Peyer's patch (tissue), 4 donors: Measurements from ENCODE around the gene IMPDH1. TPM values are rescaled to one million over a fixed set of nuclear protein-coding genes. Genes with fewer than 3 reads are reported as not detected.

Source experiments
- DNase-seq, 3 donors: peaks; one replicate each; pipeline ENCODE4 v3.0.0-alpha.2; 2017 to 2019
- H3K27ac ChIP-seq, 4 donors: fragments of 200-600 bp; sonication (generic); one replicate each; pipeline ENCODE4 v1.5.1; 2016 to 2019
- H3K27me3 ChIP-seq, 2 donors: fragments of 200-600 bp; sonication (generic); one replicate each; pipeline ENCODE4 v1.5.1; 2019
- H3K36me3 ChIP-seq, 3 donors: fragments of 200-600 bp; sonication (generic); one replicate each; pipeline ENCODE4 v1.5.1; 2016 to 2019
- H3K4me1 ChIP-seq, 4 donors: fragments of 200-600 bp; sonication (generic); one replicate each; pipeline ENCODE4 v1.5.1; 2016 to 2019
- H3K4me3 ChIP-seq, 4 donors: fragments of 200-600 bp; sonication (generic); 1 replicate in 3 of 4; 2 replicates in 1 of 4; pipeline ENCODE4 v1.5.1; 2016 to 2019; ENCODE audit warnings: mild to moderate bottlenecking in 1 of 4
- H3K9me3 ChIP-seq, 4 donors: fragments of 200-600 bp; sonication (generic); one replicate each; pipeline ENCODE4 v1.5.1; 2016 to 2019; ENCODE audit warnings: mild to moderate bottlenecking in 1 of 4
- POLR2A ChIP-seq, 2 donors: fragments of 450-650 bp; IDR thresholded peaks; one replicate each; pipeline ENCODE4 v1.5.1; 2017; ENCODE audit warnings: antibody characterized with exemption in 2 of 2, mild to moderate bottlenecking in 2 of 2, moderate library complexity in 2 of 2
- total RNA-seq, 4 donors: library from RNA; depleted of rRNA; stranded (reverse); fragments of >200 nt; gene quantifications; one replicate each; pipeline ENCODE4 v1.1.0, GENCODE V29; 2016
- TF ChIP-seq, protein P1 (sequence below), 6 experiments: fragments of 450-650 bp in 4 of 6; fragments of 200-600 bp in 2 of 6; sonication (generic) in 1 of 6; IDR thresholded peaks; one replicate each; pipeline ENCODE4 v1.5.1; 2017 to 2019; ENCODE audit warnings: antibody characterized with exemption in 6 of 6, mild to moderate bottlenecking in 3 of 6, moderate library complexity in 1 of 6

The IMPDH1 gene
- total RNA-seq, 4 donors from 2014 or later, result 7.9 to 45.4 (median 14.8) TPM

DNA sequence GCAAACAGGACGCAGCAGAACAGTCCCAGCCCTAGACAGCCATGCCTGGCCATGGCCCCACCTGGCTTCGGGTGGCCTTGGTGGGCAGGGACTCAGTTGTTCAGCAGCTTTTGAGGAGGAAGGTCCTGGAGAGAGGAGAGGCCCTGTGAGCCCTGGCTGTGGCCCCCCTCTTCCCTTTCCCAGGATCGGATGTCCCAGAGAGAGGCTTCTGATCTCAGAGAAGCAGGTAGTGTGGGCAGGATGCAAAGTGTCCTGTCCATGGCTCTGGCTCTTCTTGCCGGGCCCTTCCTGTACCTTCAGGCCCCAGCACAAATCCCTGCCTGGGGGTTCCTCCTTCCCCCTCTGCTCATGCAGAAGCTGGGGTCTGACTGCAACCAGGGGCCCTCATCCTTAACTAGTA is 49.8 kb downstream of the IMPDH1 start:
- no peak for DNase-seq
- peaks cover 0 to 14% (median 5%) of the 10 kb centered on the region in 4 donors for H3K4me1 ChIP-seq
- no peaks in the 10 kb centered on the region for H3K36me3 ChIP-seq
- TF ChIP-seq POLR2A (IDR thresholded peaks at IDR 0.05), result no peak
- TF ChIP-seq, protein P1, sequence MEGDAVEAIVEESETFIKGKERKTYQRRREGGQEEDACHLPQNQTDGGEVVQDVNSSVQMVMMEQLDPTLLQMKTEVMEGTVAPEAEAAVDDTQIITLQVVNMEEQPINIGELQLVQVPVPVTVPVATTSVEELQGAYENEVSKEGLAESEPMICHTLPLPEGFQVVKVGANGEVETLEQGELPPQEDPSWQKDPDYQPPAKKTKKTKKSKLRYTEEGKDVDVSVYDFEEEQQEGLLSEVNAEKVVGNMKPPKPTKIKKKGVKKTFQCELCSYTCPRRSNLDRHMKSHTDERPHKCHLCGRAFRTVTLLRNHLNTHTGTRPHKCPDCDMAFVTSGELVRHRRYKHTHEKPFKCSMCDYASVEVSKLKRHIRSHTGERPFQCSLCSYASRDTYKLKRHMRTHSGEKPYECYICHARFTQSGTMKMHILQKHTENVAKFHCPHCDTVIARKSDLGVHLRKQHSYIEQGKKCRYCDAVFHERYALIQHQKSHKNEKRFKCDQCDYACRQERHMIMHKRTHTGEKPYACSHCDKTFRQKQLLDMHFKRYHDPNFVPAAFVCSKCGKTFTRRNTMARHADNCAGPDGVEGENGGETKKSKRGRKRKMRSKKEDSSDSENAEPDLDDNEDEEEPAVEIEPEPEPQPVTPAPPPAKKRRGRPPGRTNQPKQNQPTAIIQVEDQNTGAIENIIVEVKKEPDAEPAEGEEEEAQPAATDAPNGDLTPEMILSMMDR (IDR thresholded peaks at IDR 0.05), result no peak
- H3K27me3 ChIP-seq, result peaks cover 0 to 6% of the 10 kb centered on the region in 2 donors
- no peak overlapping the region for H3K4me3 ChIP-seq
- H3K9me3 ChIP-seq, result no peaks in the 10 kb centered on the region
- no peak overlapping the region for H3K27ac ChIP-seq

DNA sequence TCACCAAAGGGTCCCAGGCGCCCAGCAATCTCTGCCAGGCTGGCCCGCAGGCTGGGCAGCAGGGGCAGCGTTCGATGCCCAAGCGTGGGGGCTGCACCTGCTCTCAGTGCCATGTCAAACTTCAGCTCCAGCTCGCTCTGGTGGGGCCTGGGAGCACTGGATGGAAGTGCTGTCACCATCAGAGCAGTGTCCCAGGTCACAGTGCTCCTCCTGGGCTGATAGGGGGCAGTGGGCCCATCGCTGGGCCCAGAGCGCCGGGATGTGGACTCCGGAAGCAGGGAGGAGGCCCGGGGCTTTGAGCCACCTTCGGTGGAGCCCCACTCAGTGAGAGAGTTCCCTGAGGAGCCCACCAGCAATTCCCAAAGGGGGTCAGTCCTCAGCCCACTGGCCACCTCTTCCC is 50.4 kb downstream of the IMPDH1 start:
- Histone ChIP-seq H3K27ac (no peak overlapping the region), H3K4me1 (peaks cover 0 to 14% (median 5%) of the 10 kb centered on the region in 4 donors), H3K4me3 (no peak overlapping the region), H3K27me3 (peaks cover 0 to 6% of the 10 kb centered on the region in 2 donors), H3K36me3 (no peaks in the 10 kb centered on the region), H3K9me3 (no peaks in the 10 kb centered on the region)
- TF ChIP-seq, protein P1 (IDR thresholded peaks at IDR 0.05), result no peak
- TF ChIP-seq POLR2A (IDR thresholded peaks at IDR 0.05), result no peak
- DNase-seq, result no peak

DNA sequence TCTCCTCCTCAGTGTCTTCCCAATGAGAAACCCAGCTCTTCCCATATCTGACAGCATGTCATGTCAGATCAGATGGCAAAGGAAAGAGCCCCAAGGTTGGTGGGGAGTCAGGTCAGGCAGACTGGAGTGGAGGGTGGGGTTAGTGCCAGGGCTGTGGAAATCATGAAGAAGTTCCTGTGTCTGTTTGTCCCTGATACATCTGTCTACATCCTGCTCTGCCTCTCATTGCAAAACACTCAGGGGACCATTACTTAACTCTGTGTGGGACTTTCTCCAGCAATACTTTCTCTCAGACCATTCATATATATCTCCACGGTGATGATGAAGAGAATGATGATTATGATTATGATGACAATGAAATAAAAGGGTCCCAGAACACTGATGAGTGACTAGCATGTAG is 51.5 kb downstream of the IMPDH1 start:
- Histone ChIP-seq H3K27ac (no peak overlapping the region), H3K4me1 (peaks cover 0 to 14% (median 5%) of the 10 kb centered on the region in 4 donors), H3K27me3 (no peaks in the 10 kb centered on the region), H3K9me3 (no peaks in the 10 kb centered on the region), H3K36me3 (no peaks in the 10 kb centered on the region), H3K4me3 (no peak overlapping the region)
- TF ChIP-seq POLR2A (IDR thresholded peaks at IDR 0.05), result no peak
- TF ChIP-seq, protein P1 (IDR thresholded peaks at IDR 0.05), result no peak
- DNase-seq, result no peak

DNA sequence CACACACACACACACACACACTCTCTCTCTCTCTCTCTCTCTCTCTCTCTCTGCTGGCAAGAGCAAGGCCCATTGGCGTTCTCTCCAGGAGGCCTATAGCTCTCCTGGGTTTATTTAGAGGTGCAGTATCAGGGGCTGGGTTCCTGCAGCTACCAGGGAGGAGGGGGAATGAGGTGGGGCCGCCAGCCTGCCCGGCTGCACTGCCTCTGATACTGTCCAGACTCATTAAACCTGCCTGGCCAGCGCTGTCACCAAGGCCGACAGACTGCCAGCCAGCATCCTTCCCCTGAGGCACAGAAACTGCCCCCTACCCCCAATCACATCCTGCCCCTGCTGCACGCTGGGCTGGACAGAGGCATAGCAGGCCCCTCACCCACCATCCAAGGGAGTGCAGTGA is 52.6 kb downstream of the IMPDH1 start:
- Histone ChIP-seq H3K4me3 (no peak overlapping the region), H3K27me3 (no peaks in the 10 kb centered on the region)

DNA sequence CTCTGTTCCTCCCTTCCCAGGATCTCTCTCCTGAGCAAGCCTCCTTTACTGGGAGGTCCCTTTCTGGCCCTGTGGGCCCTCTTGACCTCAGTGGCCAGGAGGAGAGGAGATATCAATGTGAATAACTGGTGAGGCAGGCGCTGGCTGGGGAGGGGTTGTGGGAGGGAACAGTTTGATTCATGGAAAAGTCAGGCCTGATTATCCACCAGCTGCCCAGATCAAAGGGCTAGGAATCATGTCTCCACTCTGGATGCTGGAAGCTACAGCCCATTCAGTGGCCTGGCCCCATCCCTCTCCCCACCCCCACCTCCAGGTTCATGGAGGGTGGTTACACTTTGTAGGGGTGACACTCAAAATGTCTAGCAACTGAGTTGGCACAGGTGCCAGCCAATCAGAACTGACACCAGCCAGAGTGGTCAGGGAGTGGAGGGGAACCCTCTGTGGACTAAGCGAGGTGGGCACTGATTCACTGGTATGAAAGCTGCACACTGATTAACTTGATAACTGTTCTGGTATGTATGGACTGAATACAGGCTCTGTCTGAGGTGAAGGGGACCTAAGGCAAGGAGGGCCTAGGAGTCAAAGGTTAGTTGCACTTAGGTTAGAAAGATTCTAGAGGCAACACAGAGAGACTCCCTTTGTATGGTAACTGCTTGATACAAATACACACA is 53.1 kb downstream of the IMPDH1 start:
- no peaks in the 10 kb centered on the region for H3K36me3 ChIP-seq
- H3K27me3 ChIP-seq, result peaks cover 0 to 2% of the 10 kb centered on the region in 2 donors
- H3K9me3 ChIP-seq, result no peaks in the 10 kb centered on the region
- H3K27ac ChIP-seq, result no peak overlapping the region
- peaks cover 0 to 21% (median 4%) of the 10 kb centered on the region in 4 donors for H3K4me1 ChIP-seq
- TF ChIP-seq, protein P1 (IDR thresholded peaks at IDR 0.05), result no peak
- TF ChIP-seq POLR2A (IDR thresholded peaks at IDR 0.05), result no peak
- no peak overlapping the region for H3K4me3 ChIP-seq
- no peak for DNase-seq

More for the DNA sequence above, 52.6 kb downstream of the IMPDH1 start:
- TF ChIP-seq, protein P1 (IDR thresholded peaks at IDR 0.05), result no peak
- TF ChIP-seq POLR2A (IDR thresholded peaks at IDR 0.05), result no peak
- no peak for DNase-seq
- Histone ChIP-seq H3K9me3 (no peaks in the 10 kb centered on the region), H3K36me3 (no peaks in the 10 kb centered on the region), H3K27ac (no peak overlapping the region), H3K4me1 (peaks cover 0 to 18% (median 5%) of the 10 kb centered on the region in 4 donors)
